Activated naive CD8-positive, alpha-beta T cell treated with anti-CD3 and anti-CD28 coated beads, Interleukin-2, amount 50 U/mL, for 24 hours (primary cell): ENCODE data around the gene SORL1.
A peak's percentile ranks its signal among the peaks of the same experiment; 100 is the strongest.

ENCODE experiments used
- ATAC-seq: fragments of 150-1000 bp; cut with Tn5 transposase; one replicate; pipeline ENCODE4 v1.10.0; 2021
- DNase-seq: peaks from one replicate; pipeline ENCODE4 v3.0.0; 2021
- H3K27ac Mint-ChIP-seq: one replicate; pipeline ENCODE4 v1.8.0; 2021; ENCODE audit warnings: mild to moderate bottlenecking, mixed read lengths
- H3K27me3 Mint-ChIP-seq: one replicate; pipeline ENCODE4 v1.8.0; 2021; ENCODE audit warnings: mixed read lengths
- H3K36me3 Mint-ChIP-seq: one replicate; pipeline ENCODE4 v1.8.0; 2021; ENCODE audit warnings: low read depth, mixed read lengths
- H3K4me1 Mint-ChIP-seq: one replicate; pipeline ENCODE4 v1.8.0; 2021; ENCODE audit warnings: mixed read lengths
- H3K4me3 Mint-ChIP-seq: one replicate; pipeline ENCODE4 v1.8.0; 2021; ENCODE audit warnings: mild to moderate bottlenecking, moderate library complexity, mixed read lengths
- H3K9me3 Mint-ChIP-seq: one replicate; pipeline ENCODE4 v1.8.0; 2021; ENCODE audit warnings: mixed read lengths

SORL1 gene

DNA sequence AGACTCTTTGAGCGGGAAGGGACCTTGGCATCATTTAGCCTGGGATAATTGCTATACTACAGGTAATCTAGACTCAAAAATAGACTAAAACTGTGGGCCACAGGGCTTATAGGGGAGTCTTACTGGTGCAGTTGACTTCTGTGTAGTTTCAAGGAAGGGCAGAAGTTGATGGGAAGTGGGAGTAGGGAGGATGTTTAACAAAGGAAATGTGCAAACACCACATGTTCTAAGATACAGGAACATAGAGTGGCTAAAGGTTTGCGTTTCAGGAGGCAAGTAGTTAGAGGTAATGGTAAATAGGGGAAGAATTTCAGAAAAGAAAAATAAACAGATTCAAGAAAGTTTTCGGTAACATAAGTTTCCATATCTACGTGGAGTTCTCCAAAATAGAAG lies 14.4 kb upstream of the SORL1 start:
- no peak for DNase-seq
- Mint-ChIP-seq H3K9me3 (no peaks in the 10 kb centered on the region), H3K4me1 (peaks cover 40% of the 10 kb centered on the region), H3K4me3 (no peak overlapping the region), H3K27ac (no peak overlapping the region), H3K36me3 (peaks cover 5% of the 10 kb centered on the region), H3K27me3 (no peaks in the 10 kb centered on the region)
- ATAC-seq: no peak

DNA sequence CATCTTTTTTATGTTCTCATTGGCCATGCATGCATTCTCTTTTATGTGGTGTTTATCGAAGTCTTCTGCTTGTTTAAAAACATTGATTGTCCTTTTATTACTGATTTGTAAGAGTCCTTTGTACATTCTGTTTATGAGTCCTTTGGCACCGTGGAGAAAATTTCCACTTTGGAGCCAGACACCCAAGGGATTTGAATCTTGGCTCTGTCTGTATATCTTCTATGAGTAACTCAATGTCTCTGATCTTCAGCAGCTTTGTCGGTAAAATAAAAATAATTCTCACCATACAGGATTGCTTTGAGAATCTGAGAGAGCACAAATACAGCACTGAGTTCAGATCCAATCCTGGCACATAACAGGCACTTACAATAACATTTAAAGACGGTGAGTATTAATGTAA lies 12.8 kb upstream of the SORL1 start:
- DNase-seq (no peak), ATAC-seq (no peak)
- Mint-ChIP-seq H3K9me3 (no peaks in the 10 kb centered on the region), H3K4me3 (no peak overlapping the region), H3K27ac (no peak overlapping the region), H3K4me1 (peaks cover 47% of the 10 kb centered on the region), H3K27me3 (no peaks in the 10 kb centered on the region), H3K36me3 (peaks cover 5% of the 10 kb centered on the region)

DNA sequence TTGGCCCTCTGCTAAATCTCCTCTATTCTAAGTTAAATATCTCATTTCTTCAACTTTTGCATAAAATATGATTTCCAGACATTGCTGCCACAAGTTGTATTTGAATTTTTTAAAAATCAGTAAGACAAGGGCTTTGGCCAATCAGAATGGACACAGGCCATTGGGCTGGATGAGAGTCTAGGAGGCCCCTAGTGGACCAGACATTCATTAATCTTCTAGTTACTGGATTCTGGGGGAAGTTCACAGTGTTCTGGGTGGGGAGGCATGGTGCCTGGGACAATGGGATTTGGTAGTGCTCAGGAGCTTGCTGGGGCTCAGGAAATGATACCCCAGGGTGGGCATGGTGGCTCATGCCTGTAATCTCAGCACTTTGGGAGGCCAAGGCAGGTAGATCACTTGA lies 12.4 kb upstream of the SORL1 start:
- ATAC-seq (no peak), DNase-seq (no peak)
- no peak overlapping the region for H3K4me3 Mint-ChIP-seq
- H3K36me3 Mint-ChIP-seq: peaks cover 5% of the 10 kb centered on the region
- peaks cover 46% of the 10 kb centered on the region for H3K4me1 Mint-ChIP-seq
- H3K9me3 Mint-ChIP-seq: no peaks in the 10 kb centered on the region
- H3K27me3 Mint-ChIP-seq: no peaks in the 10 kb centered on the region
- H3K27ac Mint-ChIP-seq: no peak overlapping the region

DNA sequence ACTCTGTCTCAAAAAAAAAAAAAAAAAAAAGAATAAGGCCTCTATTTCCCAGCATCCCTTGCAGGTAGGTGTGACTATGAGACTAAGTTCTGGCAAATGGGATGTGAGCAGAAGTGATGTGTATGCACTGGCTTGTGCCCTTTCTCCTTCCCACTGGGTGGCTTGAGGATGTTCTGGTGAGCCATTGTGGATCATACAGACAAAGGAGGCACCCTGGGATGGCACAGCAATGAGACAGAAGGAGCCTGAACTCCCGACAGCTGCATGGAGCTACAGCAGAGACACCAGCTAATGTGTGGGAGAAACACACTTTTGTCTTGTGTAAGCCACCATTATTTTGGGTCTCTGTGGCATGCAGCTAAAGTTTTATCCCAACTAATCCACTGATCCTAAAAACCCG lies 10.6 kb upstream of the SORL1 start:
- Mint-ChIP-seq H3K4me1 (peaks cover 45% of the 10 kb centered on the region), H3K4me3 (no peak overlapping the region), H3K36me3 (peaks cover 5% of the 10 kb centered on the region), H3K27me3 (no peaks in the 10 kb centered on the region), H3K9me3 (no peaks in the 10 kb centered on the region), H3K27ac (no peak overlapping the region)
- ATAC-seq (no peak), DNase-seq (no peak)

DNA sequence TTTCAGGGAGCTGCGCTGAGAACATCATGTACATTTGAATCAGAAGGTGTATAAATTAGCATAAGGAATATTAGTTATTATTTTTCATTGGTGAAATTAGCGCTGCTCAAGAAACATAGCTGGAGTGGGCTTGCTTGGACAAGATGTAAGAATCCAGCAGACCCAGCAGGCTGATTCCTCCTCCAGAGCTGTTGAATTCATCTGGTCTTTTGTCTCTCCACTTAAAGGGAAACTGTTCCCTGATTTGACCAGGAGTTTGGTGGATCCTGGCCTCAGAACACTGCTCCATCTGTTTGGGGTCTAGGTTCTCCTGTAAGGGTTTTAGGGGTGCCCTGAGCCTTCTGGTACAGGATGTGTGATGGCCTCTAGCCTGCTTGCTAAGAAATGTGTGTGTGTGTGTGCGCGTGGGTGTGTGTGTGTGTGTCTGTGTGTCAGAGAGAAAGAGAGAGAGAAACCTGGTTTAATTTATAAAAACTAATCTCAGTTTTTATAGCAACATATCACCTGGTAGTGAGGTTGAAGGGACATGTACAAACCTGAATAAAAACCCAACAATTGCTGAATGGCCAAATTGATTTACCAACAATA lies 8.3 kb upstream of the SORL1 start:
- DNase-seq: no peak
- Mint-ChIP-seq H3K4me3 (no peak overlapping the region), H3K27ac (peak overlapping the region; percentile 57), H3K9me3 (no peaks in the 10 kb centered on the region), H3K27me3 (no peaks in the 10 kb centered on the region), H3K36me3 (peaks cover 4% of the 10 kb centered on the region), H3K4me1 (peaks cover 50% of the 10 kb centered on the region)
- no peak for ATAC-seq

DNA sequence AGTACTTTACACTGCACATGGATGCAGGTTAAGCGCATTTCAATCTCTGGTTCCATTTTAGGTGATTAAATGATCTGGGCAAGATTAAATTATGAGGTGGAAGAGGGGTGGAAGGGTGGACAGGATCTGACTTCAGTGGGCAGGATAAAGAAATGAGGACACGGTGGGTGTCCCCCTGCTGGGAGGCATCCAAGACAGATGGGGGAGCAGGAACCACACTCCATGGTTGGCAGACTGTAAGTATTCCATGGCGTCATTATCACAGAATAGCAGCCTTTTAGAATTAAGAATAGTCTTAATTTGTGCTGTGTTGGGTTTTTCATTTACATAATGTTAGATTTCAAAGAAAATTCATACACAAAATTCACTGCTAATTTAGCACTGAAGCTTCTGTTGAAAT lies 7.6 kb upstream of the SORL1 start:
- H3K4me3 Mint-ChIP-seq: no peak overlapping the region
- no peak for ATAC-seq

DNA sequence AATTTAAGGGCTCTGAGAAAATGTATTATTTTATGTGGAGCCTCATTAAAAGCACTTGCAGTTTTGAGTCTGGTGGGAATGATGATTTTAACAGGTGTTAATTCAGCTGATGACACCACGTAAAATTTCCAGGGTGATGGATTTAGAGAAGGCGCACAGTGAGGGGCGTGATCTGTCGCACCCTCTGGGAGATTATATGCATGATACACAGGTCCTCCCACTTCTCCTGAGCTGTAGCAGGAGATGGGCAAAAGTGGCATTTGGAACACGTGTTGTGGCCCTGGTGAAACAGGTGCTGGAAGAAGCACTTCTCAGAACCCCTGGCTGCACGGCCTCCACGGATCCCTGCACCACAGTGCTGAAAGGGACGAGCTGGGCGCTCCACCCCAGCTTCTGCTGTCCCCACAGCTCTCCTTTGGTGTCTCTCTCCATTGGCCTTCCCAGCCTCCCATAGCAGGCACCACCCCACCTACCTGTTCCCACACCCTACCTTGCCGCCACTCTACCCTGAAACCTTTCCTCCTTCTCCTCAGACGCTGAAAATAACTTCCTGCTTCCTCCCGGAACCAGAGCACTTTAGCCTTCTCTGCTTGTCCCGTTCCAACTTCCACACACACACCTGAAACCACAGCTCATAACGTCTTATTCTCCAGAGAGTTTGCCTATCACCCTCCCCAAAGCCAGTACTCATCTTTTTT lies 6.9 kb upstream of the SORL1 start:
- ATAC-seq (no peak), DNase-seq (no peak)
- Mint-ChIP-seq H3K27me3 (no peaks in the 10 kb centered on the region), H3K27ac (peak overlapping the region; percentile 81), H3K36me3 (no peaks in the 10 kb centered on the region), H3K4me3 (peak overlapping the region; percentile 2), H3K9me3 (no peaks in the 10 kb centered on the region), H3K4me1 (peaks cover 64% of the 10 kb centered on the region)

More for the DNA sequence above, 7.6 kb upstream of the SORL1 start:
- Mint-ChIP-seq H3K4me1 (peaks cover 57% of the 10 kb centered on the region), H3K27ac (no peak overlapping the region), H3K9me3 (no peaks in the 10 kb centered on the region), H3K27me3 (no peaks in the 10 kb centered on the region), H3K36me3 (no peaks in the 10 kb centered on the region)
- no peak for DNase-seq

DNA sequence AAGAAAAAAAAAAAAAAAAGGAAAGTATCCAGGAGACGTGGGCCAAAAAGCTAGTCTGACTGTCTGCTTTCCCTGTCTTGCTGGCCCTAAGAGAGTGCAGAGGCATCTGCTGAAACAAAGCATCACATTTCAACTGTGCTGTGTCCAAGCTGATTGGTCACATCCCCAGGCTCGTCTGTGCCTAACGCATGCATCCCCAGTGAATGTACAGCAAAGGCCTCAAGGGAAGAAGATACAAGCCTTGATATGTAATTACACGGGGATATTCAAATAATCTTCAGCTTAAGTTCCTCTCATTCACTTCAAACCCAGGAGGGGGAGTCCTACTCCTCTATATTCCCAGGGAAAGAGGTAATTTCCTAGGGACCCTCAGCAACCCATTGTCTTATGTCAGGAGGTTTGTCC lies 5.4 kb upstream of the SORL1 start:
- no peaks in the 10 kb centered on the region for H3K27me3 Mint-ChIP-seq
- DNase-seq (no peak), ATAC-seq (no peak)
- no peak overlapping the region for H3K4me3 Mint-ChIP-seq
- no peaks in the 10 kb centered on the region for H3K36me3 Mint-ChIP-seq
- no peaks in the 10 kb centered on the region for H3K9me3 Mint-ChIP-seq
- H3K4me1 Mint-ChIP-seq: peaks cover 74% of the 10 kb centered on the region
- H3K27ac Mint-ChIP-seq: peak overlapping the region; percentile 43

DNA sequence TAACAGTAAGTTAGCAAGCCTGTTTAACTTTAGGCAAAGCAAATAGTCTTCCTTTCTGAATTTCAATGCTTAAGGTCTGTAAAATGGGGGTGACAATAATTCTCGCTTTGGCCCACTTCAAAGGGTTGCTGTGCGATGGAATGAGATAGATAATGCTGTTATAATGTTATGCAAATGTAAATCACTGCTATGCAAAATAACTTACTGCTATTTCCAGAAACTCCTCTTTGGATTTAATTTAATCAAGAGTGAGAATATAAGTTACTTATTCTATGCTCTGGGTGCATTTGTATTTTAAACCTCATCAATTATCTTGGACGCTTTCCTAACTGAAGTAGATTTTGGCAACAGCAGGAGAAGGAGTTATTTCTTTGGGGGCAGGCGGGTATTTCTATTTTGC lies 4.1 kb upstream of the SORL1 start:
- Mint-ChIP-seq H3K4me3 (no peak overlapping the region), H3K27ac (peak overlapping the region; percentile 63), H3K27me3 (no peaks in the 10 kb centered on the region), H3K9me3 (no peaks in the 10 kb centered on the region), H3K4me1 (peaks cover 79% of the 10 kb centered on the region), H3K36me3 (no peaks in the 10 kb centered on the region)
- DNase-seq: no peak
- no peak for ATAC-seq

DNA sequence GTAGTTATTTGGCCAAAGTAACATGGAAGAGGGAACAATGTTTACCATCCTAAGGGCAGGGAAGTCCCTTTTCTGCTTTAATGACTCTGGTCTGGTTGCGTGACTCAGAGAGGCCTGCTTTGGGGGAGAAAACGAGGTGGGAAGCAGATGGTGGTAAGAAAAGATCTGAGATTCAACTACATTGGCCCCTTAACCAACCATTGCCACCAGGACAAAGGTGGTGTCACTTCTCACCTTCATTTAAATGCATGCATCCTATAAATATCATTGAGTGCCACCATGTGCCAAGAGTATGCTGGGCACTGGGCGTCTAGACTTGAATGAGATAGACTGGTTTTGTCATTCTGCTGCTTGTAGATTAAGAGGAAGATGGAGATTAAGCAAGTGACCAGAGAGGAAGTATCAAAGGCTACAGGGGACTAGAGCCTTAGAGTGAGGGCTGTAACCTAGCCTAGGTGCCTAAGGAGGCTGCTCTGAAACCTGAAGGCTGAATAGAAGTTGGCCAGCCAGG lies 3.6 kb upstream of the SORL1 start:
- ATAC-seq (peak; percentile 27), DNase-seq (no peak)
- no peaks in the 10 kb centered on the region for H3K9me3 Mint-ChIP-seq
- H3K4me3 Mint-ChIP-seq: peak overlapping the region; percentile 0
- H3K4me1 Mint-ChIP-seq: peaks cover 84% of the 10 kb centered on the region
- H3K27me3 Mint-ChIP-seq: no peaks in the 10 kb centered on the region
- peak overlapping the region; percentile 63 for H3K27ac Mint-ChIP-seq
- no peaks in the 10 kb centered on the region for H3K36me3 Mint-ChIP-seq

DNA sequence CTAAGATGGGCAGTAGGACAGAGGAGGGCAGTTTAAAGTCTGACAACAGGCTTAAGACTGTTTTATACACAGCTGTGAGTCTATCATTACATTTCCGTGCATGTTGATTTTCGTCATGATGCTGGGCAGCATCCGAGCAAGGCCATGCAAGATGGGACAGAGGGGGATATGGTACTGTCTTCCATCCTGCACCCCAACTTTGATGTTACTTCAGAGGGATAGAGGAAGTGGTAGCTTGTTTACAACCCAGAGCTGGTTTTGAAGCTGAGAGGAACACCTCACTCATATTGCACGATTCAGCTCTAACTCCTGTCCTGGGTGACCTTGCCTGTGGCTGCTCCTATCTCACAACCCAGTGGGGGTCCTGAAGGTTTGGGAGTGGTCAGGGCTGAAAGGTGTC lies 3.0 kb upstream of the SORL1 start:
- Mint-ChIP-seq H3K27ac (peak overlapping the region; percentile 63), H3K9me3 (no peaks in the 10 kb centered on the region), H3K4me3 (peak overlapping the region; percentile 41), H3K36me3 (no peaks in the 10 kb centered on the region), H3K4me1 (peaks cover 86% of the 10 kb centered on the region), H3K27me3 (no peaks in the 10 kb centered on the region)
- no peak for DNase-seq
- ATAC-seq: no peak

DNA sequence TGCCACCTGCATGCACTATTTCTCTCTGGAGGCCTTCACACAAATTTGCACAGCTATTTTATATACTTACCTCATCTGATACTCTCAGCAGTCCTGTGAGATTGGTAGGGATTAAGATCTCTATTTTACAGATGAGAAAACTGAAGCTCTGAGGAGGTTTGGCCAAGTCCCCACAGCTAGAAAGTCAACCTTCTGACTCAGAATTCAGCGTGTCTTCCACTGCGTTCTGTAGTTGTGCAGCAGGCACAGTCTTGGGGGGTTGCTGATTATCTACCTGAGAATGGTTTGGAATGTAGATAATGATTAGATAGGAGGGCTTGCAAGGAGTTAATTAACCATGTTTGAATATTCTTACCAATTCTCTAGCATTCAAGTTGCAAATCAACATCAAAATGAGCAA lies 2.5 kb upstream of the SORL1 start:
- ATAC-seq (peak; percentile 35), DNase-seq (no peak)
- no peaks in the 10 kb centered on the region for H3K36me3 Mint-ChIP-seq
- H3K4me1 Mint-ChIP-seq: peaks cover 87% of the 10 kb centered on the region
- peak overlapping the region; percentile 41 for H3K4me3 Mint-ChIP-seq
- no peaks in the 10 kb centered on the region for H3K9me3 Mint-ChIP-seq
- H3K27me3 Mint-ChIP-seq: no peaks in the 10 kb centered on the region
- H3K27ac Mint-ChIP-seq: peak overlapping the region; percentile 63

DNA sequence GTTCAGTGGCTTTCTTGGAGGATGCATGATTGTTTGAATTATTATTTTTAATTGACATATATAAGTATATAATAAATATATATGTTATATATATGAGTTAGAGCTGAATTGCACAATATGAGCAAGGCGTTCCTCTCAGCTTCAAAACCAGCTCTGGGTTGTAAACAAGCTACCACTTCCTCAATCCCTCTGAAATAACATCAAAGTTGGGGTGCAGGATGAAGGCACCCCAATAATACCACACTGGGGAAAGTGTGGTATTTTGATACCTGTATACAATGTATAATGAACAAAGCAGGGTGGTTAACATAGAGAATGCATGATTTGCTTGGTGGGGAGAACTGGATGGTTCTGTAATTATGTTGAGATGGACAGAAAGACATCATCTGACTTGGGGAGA lies 1.7 kb upstream of the SORL1 start:
- ATAC-seq (no peak), DNase-seq (no peak)
- Mint-ChIP-seq H3K4me3 (peak overlapping the region; percentile 97), H3K4me1 (peaks cover 89% of the 10 kb centered on the region), H3K27ac (peak overlapping the region; percentile 83), H3K36me3 (no peaks in the 10 kb centered on the region), H3K9me3 (no peaks in the 10 kb centered on the region), H3K27me3 (no peaks in the 10 kb centered on the region)

DNA sequence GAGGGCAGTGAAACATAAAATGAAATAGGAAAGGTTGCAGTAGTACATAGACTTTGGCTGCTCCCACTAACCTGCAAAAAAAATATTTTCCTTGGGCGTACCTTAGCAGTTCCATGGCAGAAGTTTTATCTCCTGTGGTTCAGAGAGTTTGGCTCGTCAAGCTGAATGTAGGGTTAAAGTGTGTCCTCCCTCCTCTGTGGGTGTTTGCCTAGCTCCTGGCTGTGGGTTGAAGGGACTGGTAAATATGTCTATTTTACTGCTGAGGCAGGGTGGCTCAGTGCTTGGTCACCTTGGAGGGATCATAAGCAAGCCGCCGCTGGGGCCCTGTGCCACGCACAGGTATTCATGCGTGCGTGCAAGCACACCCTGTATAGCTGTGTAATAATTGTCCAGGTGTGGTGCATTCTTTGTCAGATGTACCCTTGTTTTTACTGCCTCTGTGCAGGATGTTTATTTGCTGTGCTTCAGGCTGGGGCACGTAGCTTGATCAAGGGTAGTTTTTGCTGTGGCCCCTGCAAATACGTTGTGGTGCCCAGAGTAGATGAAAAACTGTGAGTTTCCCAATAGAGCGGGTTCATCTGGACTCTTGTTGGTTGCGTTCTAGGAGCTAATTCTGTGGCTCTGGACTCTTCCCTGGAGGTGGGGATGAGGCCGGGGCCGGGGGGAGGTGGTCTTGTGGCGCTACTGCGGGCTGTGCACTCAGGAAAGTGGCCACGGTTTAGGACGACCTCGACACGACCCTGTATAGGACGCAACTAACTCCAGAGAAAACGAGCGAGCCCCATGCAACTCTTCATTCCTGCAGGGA lies 732 bp upstream of the SORL1 start:
- Mint-ChIP-seq H3K9me3 (no peaks in the 10 kb centered on the region), H3K4me3 (peak overlapping the region; percentile 97), H3K4me1 (peaks cover 89% of the 10 kb centered on the region), H3K36me3 (peaks cover 3% of the 10 kb centered on the region), H3K27ac (peak overlapping the region; percentile 83), H3K27me3 (no peaks in the 10 kb centered on the region)
- ATAC-seq (no peak), DNase-seq (no peak)
